CD4-positive, alpha-beta T cell treated with Interleukin-4 for 1 hour (primary cell): ENCODE data around the gene VPS41.

Experiments used
- DNase-seq, 2 donors: peaks; one replicate each; pipeline ENCODE4 v3.0.0-alpha.2; 2020 to 2022

The VPS41 gene

DNA sequence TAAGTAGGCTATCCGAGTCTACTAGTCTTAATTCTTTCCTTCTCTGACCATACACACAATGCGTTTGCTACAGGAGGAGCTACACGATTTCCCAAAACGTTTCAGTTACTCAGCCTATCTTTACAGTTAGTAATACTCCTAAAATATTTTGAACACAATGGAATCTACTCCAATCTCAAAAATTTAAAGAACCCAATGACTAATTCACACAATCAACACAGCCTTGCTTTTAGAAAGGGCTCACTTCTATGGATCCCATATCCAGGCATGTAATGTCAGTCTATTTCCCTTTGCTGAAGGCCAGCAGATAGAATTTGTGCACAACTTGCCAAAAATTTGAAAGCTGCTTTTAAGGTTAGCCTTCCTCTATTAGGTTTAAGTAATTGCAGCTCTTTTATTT, 107.2 kb downstream of the VPS41 start:
- no peak for DNase-seq

DNA sequence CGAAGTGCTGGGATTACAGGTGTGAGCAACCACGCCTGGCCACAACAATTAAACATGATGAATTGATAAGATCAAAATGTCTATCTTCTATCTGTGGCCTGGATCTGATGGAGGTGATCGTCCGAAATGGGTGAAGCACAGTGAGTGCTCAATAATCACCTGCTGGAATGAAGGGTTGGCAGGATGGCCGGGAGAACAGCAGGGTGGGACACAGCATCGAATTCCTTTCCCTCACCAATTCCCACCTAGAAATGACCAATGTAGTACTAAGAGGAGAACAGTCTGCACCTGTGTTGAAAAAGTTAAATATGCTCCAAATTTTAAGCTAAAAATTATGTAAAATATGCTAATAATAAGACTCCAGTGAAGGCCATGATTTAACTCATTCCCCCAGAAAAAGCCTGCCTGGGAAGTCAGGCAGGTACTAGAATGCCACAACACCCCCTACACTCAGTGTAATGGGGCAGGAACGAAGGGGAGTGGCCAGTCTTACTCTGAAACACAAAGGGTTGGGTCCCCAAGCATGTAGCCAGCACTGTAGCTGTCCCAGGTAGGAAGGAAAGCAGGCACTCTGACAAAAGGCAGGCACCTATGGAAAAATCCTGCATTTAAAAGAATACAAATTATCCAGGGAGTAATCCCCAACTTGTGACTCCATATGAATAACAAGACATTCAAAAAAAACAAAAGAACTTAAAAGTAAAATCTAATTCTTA, 110.3 kb downstream of the VPS41 start:
- DNase-seq, result no peak

GRCh38 chr7:38796626-38797501, 112.1 kb downstream of the VPS41 start:
- DNase-seq, result peak; percentile 31 to 57

DNA sequence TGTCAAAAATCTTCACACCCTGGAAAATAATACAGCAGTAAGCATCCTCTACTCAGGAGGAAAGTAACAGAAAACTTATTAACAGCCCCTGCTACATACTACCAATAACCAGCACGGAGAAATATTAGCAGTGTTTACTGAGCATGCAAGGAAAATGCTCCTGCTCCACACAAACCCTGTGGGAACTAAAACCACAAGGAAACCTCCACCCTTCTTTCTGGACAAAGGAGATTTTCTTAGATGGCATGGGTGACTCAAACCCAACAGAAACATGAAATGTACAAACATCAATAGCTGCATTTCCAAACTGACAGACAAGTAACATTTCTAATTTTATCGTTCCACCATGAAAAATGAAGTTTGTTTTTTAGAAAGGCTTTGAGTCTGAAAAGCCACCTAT, 113.4 kb downstream of the VPS41 start:
- DNase-seq, result no peak

GRCh38 chr7:38781991-38782390, 127.0 kb downstream of the VPS41 start:
- DNase-seq, result no peak

GRCh38 chr7:38777609-38778008, 131.4 kb downstream of the VPS41 start:
- DNase-seq, result no peak

GRCh38 chr7:38775506-38776175, 133.3 kb downstream of the VPS41 start:
- no peak for DNase-seq

DNA sequence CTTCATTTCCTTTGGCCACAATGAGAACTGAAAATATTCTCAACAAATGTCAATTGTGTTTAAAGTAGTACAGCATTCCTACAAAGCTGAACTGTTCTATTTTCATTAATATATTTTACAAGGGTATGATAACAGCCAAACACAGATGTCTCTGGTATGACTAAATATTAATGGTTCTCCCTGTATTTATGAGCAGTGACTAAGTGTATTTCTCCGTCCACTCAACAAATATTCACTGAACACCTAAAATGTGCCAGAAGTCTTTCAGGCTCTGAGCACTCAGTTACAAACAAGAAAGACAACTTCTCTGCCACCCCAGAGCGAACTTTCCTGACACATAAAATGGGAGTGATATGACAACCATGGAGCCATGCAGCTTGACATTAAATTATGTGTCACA, 135.6 kb downstream of the VPS41 start:
- DNase-seq, result no peak

- no peak for DNase-seq
Measured at GRCh38 chr7:38760226-38760625, 148.8 kb downstream of the VPS41 start.

DNA sequence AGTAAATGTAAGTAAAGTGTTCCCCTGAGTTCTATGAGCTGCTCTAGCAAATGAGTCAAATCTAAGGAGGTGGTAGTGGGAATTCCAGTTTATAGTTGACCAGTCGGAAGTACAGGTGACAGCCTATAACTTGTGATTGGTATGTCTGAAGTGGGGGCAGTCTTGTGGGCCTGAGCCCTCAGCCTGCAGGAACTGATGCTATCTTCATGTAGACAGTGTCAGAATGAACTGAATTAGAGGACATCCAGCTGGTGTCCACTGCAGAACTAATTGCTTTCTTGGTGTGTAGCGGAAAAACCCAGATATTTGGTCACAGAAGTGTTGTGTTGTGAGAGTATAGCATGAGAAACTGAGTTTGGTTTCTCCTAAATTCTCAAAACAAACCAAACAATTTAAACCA, 150.0 kb downstream of the VPS41 start:
- no peak for DNase-seq

GRCh38 chr7:38757931-38758330, 151.1 kb downstream of the VPS41 start:
- no peak for DNase-seq

DNA sequence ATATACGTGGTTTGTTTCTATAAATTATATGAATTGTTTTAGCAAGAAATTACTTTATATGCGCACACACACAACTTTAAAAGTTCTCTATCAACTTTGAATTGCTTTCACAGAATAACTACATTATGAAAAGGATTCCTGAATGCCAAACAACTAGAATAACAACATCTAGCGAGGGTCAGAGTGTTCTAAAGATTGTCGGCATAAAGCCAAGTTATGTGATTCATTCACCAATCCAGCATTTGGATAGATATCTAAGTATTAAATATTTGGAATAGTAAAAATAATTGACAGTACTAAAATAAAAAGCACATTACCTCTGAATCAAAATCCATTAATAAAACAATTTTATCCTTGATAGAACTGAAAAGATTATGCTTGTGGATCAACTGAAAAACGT, 152.5 kb downstream of the VPS41 start:
- DNase-seq, result no peak

GRCh38 chr7:38753347-38753746, 155.6 kb downstream of the VPS41 start:
- DNase-seq, result no peak

- no peak for DNase-seq
Measured at GRCh38 chr7:38751416-38751815, 157.6 kb downstream of the VPS41 start.

- no peak for DNase-seq
Measured at GRCh38 chr7:38748056-38748610, 160.9 kb downstream of the VPS41 start.

DNA sequence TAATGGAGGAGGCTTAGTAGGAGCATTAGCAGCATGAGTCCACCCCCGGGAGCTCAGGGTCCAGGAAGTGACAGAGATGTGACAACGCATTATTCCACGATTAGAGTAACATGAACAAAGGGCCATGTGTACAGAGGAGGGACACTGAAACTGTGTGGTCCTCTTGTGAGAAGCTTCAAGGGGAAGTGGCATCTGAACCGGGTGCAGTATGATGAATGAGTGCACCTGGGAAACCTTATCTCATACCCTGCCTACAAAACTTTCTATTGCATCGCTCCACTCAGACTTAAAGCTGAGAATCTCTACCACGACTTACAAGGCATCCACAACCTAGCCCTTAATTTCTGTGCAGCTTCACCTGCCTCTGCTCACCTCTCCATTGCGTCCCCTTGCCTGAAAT, 162.6 kb downstream of the VPS41 start:
- no peak for DNase-seq

DNA sequence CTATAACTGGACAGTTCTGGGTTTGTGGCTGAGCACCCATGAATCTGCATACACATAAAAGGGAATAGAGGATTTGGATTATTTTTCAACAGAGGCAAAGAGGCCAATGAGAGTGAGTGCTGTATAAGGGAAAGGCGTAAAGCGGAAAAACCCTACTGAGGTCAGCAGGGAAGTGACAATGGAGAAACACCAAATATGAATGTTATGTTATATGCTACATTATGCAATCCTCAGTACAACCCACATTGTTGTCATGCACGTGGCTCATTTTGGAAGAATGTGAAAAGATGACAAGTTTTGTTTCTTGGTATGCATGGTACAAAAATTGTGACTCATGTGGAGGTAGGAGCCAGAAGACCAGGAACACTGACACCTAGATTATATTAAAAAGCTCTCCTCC, 164.2 kb downstream of the VPS41 start:
- DNase-seq, result no peak

GRCh38 chr7:38743899-38744298, 165.1 kb downstream of the VPS41 start:
- no peak for DNase-seq

DNA sequence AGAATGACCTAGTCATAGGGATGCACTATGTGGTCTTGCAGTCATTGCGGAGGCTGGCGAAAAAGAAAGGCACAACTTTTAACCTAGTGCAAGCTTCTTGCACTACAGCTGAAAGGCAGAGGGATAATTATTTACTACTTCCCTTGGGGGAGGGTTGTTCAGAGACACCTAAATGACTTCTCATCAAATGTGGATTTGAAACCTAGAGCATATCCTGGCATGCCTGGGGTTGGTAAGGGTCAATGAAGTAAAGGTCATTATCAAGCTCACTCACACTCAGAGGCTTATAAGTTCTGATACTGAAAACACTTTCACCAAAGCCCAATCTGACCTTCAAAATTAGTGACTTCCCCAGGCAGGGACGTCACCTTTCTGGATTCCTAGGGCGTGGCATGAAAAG, 168.9 kb downstream of the VPS41 start:
- DNase-seq, result no peak

GRCh38 chr7:38736138-38736537, 172.9 kb downstream of the VPS41 start:
- DNase-seq, result no peak

DNA sequence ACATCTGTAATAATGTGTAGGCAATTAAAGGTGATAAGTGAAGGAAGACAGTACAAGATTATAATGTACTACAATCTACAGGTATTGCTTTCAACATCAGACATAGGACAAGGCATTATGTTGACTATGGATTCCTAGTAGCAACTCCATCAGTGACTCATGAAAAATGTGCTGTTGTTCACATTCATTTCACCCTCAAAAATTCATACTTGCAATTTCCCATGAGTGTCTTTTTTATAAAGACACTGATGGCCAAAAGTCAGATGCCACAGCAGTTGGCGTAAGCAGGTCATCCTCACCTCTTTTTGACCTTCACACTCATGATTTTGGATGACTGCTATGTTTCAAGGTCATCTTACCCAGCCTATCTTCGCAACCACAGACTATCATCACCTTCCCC, 177.8 kb downstream of the VPS41 start:
- no peak for DNase-seq

- DNase-seq, result no peak
Measured at GRCh38 chr7:38728145-38728544, 180.8 kb downstream of the VPS41 start.

DNA sequence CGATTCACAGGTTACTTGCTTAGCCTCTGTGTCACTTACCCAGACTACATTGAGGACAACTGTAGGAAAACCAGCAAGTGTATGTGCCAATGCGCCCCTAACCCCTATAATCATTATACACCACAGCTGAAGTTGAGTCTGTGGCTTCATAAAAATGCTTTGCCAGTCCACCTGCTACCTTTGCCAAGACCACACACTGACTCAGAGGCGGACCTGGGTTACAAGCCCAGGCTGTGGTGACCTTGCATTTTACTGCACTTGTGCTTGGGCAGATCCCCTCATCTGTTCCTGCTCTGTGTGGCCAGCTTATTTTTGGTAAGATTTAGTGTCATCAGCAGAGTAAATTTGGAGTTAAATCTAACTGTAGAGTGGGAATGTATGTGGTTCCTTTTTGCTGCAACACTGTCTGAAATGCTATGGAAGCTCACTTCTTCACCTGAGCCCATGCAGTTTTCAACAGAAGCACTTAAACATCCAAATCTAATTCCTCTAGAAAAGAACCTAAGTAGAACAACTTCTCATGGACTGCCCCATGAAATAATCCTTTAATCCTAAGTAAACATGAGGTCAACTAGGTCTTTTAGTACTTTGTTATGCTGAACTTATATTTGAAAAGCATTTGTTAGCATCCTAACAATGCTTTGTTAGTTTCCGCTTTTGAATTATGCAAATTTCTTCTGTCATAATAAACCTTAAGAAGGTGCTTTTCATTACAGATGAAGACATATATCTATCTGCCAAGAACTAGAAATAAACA, 181.6 kb downstream of the VPS41 start:
- DNase-seq, result no peak
